ENCODE measurements around the gene KLHDC3. TPM values are rescaled to one million over a fixed set of nuclear protein-coding genes. Genes with fewer than 3 reads are reported as not detected.

The KLHDC3 gene
- total and polyA plus RNA-seq, 2 donors (not counting 1 experiment from before 2014, with no cell fraction given): 54.0 to 54.5 TPM

GRCh38 chr6:42984001-42984923 is 29.8 kb upstream of the KLHDC3 start, which contains the start of gene PPP2R5D:
Gene PPP2R5D, plus strand, starts transcription at chr6:42984570. Its CDS starts 108 bp downstream, at chr6:42984678.
- Histone ChIP-seq H3K9me3 (ENCODE audit: control insufficient read depth, insufficient read depth, low read depth, low read length) (no peaks in the 10 kb centered on the region), H3K36me3 (ENCODE audit: control insufficient read depth, insufficient read depth, low read length) (peaks cover 3% of the 10 kb centered on the region), H3K9ac (ENCODE audit: insufficient read depth, low read length) (peak within 1 kb of the TSS; percentile 65), H3K4me3 (replicated peaks in 1 of 4; ENCODE audit: control extremely low read depth in 1 of 4, insufficient read depth in 1 of 4, low read depth in 3 of 4, low read length in 4 of 4) (peak within 1 kb of the TSS; percentile 68 to 80 (median 70)), H3K27me3 (ENCODE audit: control insufficient read depth, insufficient read depth, low read length) (no peaks in the 10 kb centered on the region), H3K27ac (ENCODE audit: insufficient read depth, low read length) (peak within 1 kb of the TSS; percentile 52), H3K4me2 (ENCODE audit: extremely low read depth, insufficient read depth, low read length) (peak within 1 kb of the TSS; percentile 89), H3K4me1 (ENCODE audit: control insufficient read depth, extremely low read depth, insufficient read depth, low read length) (peaks cover 15% of the 10 kb centered on the region), H3K79me2 (ENCODE audit: control insufficient read depth, insufficient read depth, low read length) (peaks cover 13% of the 10 kb centered on the region), H4K20me1 (ENCODE audit: control insufficient read depth, extremely low read depth, insufficient read depth, low read length) (no peaks in the 10 kb centered on the region), H2AFZ (ENCODE audit: low read length) (peak within 1 kb of the TSS; percentile 87)
- peak; percentile 98 to 99 for DNase-seq (ENCODE audit: low read depth in 2 of 2)
- no peak for TF ChIP-seq EZH2 (IDR thresholded peaks at IDR 0.05; ENCODE audit: low read length, missing control alignments)
- TF ChIP-seq CTCF (conservative IDR thresholded peaks at IDR 0.05 in 1 of 2, IDR thresholded peaks at IDR 0.05 in 1 of 2; ENCODE audit: low read depth in 1 of 2, low read length in 2 of 2): no peak

- Histone ChIP-seq H3K27me3 (ENCODE audit: control insufficient read depth, insufficient read depth, low read length) (no peaks in the 10 kb centered on the region), H3K79me2 (ENCODE audit: control insufficient read depth, insufficient read depth, low read length) (peaks cover 13% of the 10 kb centered on the region), H2AFZ (ENCODE audit: low read length) (peak overlapping the region; percentile 34), H3K4me3 (replicated peaks in 1 of 4; ENCODE audit: control extremely low read depth in 1 of 4, insufficient read depth in 1 of 4, low read depth in 3 of 4, low read length in 4 of 4) (peak overlapping the region; percentile 61 to 80 (median 70)), H3K4me2 (ENCODE audit: extremely low read depth, insufficient read depth, low read length) (peak overlapping the region; percentile 78), H3K9ac (ENCODE audit: insufficient read depth, low read length) (peak overlapping the region; percentile 65), H3K4me1 (ENCODE audit: control insufficient read depth, extremely low read depth, insufficient read depth, low read length) (peaks cover 10% of the 10 kb centered on the region), H3K9me3 (ENCODE audit: control insufficient read depth, insufficient read depth, low read depth, low read length) (no peaks in the 10 kb centered on the region), H4K20me1 (ENCODE audit: control insufficient read depth, extremely low read depth, insufficient read depth, low read length) (no peaks in the 10 kb centered on the region), H3K27ac (ENCODE audit: insufficient read depth, low read length) (peak overlapping the region; percentile 51), H3K36me3 (ENCODE audit: control insufficient read depth, insufficient read depth, low read length) (peaks cover 3% of the 10 kb centered on the region)
- TF ChIP-seq EZH2 (IDR thresholded peaks at IDR 0.05; ENCODE audit: low read length, missing control alignments): no peak
- no peak for TF ChIP-seq CTCF (conservative IDR thresholded peaks at IDR 0.05 in 1 of 2, IDR thresholded peaks at IDR 0.05 in 1 of 2; ENCODE audit: low read depth in 1 of 2, low read length in 2 of 2)
- DNase-seq (ENCODE audit: low read depth in 2 of 2): peak; percentile 11 to 24
Observed at GRCh38 chr6:42984924-42985475, 29.0 kb upstream of the KLHDC3 start.
